Hematopoietic multipotent progenitor cell treated with erythropoietin and hydrocortisone succinate and interleukin-3 and kit ligand, for 8 days (in vitro differentiated cells): Measurements from ENCODE around the gene SPINK1.
"Not testable (repeated sequence)": the region's sequence is repeated elsewhere in the genome, so short reads cannot be mapped to it uniquely, and the experiment has no call there.

Experiments
- DNase-seq: peaks from one replicate; pipeline ENCODE4 v3.0.0-alpha.2; 2015

SPINK1 gene, protein sequence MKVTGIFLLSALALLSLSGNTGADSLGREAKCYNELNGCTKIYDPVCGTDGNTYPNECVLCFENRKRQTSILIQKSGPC

DNA sequence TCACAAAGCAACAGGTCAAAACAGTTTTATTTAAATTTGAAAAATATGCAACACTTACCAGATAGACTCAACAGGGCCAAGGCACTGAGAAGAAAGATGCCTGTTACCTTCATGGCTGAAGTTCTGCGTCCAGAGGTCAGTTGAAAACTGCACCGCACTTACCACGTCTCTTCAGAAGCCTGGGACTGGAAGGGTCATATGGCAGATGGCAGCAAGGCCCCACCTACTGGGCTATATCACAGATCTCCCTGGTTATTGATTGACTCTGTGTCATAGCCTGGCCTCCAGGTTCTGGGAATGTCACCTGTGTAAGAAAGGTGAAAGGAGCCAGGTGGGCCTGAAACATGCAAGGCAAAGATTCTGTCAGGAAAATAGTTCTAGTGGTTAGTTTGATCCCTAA is at the start of gene SPINK1:
Gene SPINK1, minus strand, starts transcription at position 207 of the 400 bp plus-strand sequence. Its CDS starts 94 bp downstream, at position 113.
- DNase-seq = no peak

DNA sequence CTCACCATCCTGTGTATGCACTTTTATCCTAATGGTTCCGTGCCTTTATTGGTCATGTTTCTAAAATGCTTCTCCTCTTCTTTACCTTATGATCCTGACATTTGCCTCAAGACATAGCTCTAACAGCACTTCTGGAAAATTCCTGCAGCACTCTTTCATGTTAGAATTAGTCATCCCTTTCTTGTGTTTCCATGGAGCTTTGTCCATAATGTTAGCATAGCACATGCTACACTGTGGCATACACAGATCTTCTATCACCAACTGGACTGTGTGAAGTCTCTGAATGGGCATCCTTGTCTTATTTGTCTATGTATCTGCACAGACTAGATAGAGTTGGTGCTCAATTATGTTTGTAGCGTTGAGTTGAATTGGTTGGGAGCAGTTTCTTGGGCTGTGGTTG is 49.0 kb upstream of the SPINK1 start:
- no peak for DNase-seq

GRCh38 chr5:147879784-147880183 is 48.3 kb upstream of the SPINK1 start:
- no peak for DNase-seq

- no peak for DNase-seq
Measured at GRCh38 chr5:147878066-147878759, 46.7 kb upstream of the SPINK1 start, which contains the start of gene SCGB3A2. SCGB3A2 (plus strand) TSS chr5:147878711; CDS start chr5:147878804, 93 bp downstream.

DNA sequence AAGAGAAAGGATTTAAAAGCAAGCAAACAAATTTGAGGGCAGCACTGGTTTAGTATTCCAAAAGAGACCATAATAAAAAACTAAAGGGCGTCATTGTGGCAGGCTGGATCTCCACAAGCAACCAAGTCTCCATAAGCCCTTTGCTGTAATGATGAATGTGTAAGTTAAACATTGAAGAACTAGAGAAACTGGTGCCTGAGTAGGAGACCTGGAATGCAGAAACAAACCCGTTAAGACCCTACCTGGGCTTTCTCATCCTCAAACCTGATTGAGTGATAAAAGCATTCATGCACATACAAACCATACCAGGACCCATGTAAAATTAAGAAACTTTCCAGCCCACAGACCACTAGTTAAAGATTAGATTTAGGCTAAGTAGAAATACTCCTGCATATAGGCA is 45.2 kb upstream of the SPINK1 start:
- DNase-seq = no peak

- DNase-seq = no peak
Measured at GRCh38 chr5:147876141-147876540, 44.7 kb upstream of the SPINK1 start.

- no peak for DNase-seq
Measured at GRCh38 chr5:147874910-147875367, 43.5 kb upstream of the SPINK1 start.

- not testable (repeated sequence) for DNase-seq
Measured at GRCh38 chr5:147874118-147874875, 42.8 kb upstream of the SPINK1 start.

DNA sequence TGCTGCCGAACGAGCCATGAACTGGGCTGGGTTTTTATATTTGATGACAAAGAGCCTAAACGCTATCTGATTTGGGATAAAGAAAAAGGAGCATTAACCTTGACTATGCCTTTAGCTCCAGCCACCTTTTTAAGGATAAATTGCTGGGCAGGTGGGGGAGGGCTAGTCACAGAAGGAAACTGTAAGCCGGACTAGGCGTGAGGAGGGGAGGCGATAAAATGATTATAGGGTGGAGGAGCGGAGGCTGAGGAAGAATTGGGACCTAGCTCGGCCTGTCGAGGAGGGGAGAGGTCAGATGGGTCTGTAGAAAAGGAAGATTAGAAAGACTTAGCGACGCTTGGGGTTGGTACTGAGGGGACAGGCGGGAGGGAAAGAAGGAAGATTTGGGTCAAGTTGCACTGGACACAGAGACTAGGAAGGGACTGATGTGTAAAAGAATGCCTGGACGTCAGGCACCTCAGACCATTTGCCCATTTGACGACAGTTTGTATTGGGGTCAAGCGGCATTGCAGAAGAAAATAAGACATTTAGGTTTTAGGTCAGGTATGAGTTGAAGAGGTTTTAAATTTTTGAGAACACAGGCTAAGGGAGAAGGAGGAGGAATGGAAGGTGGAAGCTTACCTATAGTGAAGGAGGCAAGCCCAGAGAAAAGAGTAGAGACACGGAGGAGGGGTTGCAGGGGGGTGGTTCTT is 41.4 kb upstream of the SPINK1 start:
- DNase-seq = not testable (repeated sequence)

- not testable (repeated sequence) for DNase-seq
Measured at GRCh38 chr5:147871980-147872549, 40.6 kb upstream of the SPINK1 start.

DNA sequence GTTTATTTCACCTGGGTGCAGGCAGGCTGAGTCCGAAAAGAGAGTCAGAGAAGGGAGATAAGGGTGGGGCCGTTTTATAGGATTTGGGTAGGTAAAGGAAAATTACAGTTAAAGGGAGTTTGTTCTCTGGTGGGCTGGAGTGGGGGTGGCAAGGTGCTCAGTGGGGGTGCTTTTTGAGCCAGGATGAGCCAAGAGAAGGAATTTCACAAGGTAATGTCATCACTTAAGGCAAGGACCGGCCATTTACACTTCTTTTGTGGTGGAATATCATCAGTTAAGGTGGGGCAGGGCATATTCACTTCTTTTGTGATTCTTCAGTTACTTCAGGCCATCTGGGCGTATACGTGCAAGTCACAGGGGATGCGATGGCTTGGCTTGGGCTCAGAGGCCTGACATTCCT is 38.4 kb upstream of the SPINK1 start:
- DNase-seq = not testable (repeated sequence)

DNA sequence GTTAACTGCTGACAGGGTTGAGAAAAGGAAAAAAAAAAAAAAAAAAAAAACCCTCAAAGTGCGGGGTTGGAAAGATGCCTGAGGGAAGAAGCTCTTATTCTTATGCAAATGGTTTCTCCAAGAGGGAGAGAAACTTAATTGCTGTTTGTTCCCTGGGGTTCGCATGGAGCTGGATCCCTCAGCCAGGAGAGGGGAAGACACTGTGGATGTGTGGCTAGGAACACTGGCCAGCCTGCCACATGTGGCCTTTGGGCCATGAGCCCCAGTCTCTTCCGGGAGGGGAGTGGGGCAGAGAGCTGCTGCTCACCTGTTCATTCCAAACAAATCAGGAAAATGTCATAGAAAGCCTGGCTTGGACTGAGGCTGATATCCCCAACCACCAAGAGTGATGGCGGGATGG is 37.6 kb upstream of the SPINK1 start:
- no peak for DNase-seq

GRCh38 chr5:147863454-147864158 is 32.1 kb upstream of the SPINK1 start:
- DNase-seq = no peak

DNA sequence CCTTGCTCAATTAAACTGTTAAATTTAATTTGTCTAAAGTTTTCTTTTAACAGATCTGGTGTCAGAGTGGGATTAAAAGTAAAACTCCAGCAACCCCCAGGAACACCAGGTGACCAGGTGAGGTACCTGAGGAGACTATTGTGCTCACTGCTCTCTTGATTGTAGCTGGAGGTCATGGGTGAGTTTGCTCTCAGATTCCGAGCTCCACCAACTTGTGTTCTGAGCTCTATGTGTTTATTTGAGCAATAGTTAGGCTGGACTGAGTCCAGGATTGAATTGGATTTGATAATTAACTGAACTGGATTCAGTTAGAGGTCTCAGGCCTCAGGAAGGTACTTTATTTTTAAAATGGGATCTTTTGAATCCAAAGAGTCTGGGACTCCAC is 29.2 kb upstream of the SPINK1 start:
- DNase-seq = no peak

DNA sequence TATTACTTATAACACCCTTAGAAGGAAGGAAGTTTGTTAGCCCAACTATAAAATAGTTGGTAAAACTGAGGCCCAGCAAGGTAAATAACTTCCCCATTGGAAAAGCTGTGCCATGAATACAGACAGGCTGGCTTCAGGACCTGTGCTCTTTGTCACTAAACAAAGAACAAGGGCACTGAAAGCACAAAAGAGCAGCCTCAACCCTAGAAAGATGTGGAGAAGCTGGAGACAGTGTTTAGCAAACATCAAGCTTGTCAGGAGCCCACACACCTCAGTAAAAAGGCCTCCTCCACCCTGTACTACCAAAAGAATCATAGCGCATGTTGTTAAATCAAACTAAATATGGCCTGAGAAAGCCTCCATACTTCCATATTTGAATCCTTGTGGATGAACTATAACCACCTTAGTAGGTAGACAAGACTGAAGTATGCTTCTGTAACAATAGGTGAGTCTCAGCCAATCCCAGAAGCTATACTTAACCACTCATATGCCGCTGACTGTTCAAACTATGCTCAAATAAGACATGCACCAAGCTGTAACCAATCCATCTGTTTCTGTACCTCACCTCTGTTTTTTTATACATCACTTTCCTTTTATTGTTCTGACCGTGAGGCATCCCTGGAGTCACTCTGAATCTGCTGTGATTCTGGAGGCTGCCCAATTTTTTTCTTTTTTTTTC is 28.6 kb upstream of the SPINK1 start:
- DNase-seq = no peak

- DNase-seq = no peak
Measured at GRCh38 chr5:147858565-147858964, 27.1 kb upstream of the SPINK1 start.

DNA sequence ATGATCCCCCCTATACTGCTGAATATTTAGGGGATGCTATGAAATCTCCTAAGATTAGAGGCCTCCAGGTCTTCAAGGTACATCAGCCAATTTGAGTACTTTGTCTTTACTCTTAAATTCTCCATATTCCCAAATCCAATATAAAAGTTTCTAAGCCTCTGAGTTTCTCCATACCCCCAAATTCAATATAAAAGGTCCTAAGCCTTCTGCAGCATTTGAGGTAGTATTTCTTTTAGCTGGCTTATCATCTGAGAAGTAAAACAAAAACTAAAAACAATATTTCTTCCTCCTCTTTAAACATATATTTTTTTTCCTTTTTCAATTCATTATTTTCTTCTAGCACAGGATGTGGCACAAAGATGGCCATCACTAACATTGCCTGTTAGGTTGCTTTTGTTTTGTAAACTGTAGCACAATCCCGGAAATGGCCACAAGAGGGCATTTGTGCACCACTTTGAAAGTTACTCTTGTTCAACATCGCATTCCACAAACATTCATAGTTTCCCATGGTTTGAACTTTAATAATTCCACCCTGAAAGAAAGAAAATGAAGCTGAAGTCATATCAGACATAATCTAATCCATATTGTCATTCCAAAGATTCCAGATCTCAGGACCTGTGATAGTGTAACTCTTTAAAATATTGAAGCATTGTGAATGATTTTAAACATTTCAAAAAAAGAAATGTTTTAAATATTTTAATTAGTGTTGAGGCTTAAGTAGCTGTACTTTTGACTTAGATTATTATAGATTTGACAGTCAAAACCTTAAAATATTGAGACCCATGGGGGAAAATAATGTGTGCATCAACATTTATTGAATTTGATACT is 26.0 kb upstream of the SPINK1 start:
- peak; percentile 62 for DNase-seq

- DNase-seq = no peak
Measured at GRCh38 chr5:147856801-147857200, 25.3 kb upstream of the SPINK1 start.

DNA sequence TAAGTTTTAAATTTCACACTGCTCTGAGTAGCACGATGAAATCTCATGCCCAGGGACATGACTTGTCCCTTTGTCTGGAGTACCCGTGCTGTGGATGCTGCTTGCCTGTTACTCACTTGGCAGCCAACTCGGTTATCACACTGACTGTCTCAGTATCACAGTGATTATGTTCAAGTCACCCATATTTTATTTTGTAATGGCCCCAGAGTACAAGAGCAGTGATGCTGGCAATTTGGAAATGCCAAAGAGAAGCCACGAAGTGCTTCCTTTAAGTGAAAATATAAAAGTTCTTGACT is 24.3 kb upstream of the SPINK1 start:
- no peak for DNase-seq

DNA sequence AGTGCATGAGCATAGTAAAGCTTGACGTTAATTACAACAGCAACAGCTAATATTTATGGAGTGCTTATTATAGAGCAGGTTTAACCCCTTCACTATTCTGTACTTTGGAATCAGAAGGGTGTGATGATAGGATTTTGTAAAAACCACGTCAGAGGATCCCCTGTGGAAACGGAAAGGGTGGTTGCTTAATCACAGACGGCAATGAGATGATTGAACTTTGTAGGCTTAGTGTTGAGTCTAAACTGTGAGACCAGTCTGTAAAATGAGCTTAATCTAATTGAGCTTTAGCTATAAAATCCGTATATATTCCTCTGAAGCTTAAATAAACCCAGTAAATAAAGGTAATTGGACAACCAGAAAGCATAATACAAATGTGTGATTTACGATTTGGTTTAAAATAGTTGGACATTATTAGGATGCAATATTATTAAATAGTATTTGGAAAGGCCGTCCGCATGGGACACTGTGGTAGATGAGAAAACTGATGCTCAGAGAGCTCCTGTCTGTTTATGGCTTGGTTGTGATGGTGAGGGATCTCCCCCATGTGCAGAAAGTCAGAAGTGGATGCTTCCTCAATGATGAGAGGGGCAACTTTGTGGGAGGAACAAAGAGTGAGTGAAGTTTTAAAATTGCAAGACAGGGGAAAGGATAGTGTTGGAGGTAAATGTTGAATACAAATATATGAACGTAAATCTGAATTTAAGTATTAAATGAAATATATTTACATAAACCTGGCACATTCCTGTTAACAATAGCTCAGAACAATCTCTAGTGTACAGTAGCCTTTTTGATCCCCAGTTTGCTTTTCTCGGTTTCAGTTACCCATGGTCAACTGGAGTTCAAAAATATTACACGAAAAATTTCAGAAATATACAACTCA is 23.7 kb upstream of the SPINK1 start:
- DNase-seq = no peak
